GM12801 (cell line): Measurements from ENCODE around the gene STEAP3.

ENCODE experiments used
- CTCF ChIP-seq: IDR thresholded peaks from one replicate; pipeline ENCODE4 v1.5.1; 2011; ENCODE audit warnings: control low read depth; ENCODE audit not compliant: insufficient read length; ENCODE audit errors: extremely low read depth

The STEAP3 gene

GRCh38 chr2:119198240-119198840, 25.3 kb upstream of the STEAP3 start:
- no peak for TF ChIP-seq CTCF

- no peak for TF ChIP-seq CTCF
These were observed 21.8 kb upstream of the STEAP3 start for GRCh38 chr2:119201815-119202214.

GRCh38 chr2:119202610-119203310, 20.9 kb upstream of the STEAP3 start:
- no peak for TF ChIP-seq CTCF

GRCh38 chr2:119204525-119204924, 19.1 kb upstream of the STEAP3 start:
- TF ChIP-seq CTCF, result no peak

- TF ChIP-seq CTCF, result no peak
These were observed 18.5 kb upstream of the STEAP3 start for GRCh38 chr2:119205001-119205706.

GRCh38 chr2:119206201-119206600, 17.4 kb upstream of the STEAP3 start:
- TF ChIP-seq CTCF, result no peak

DNA sequence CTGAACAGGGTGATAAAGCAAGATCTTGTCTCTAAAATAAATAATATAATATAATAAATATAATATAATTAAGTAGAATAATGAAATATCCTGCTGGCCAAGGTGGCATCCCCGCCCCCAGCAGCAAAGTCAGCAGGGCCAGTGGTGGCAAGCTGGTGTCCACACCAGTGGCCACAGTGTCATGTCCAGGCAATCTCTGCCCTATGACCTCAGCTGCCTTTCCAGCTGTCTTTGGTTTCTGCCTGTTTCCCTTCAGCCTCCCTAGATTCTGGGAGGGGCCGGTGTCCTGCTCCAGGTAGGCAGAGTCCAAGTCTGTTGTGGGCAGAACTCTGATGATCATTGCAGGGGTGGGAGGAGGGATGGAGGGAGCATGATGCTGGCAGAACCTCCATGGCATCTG, 16.2 kb upstream of the STEAP3 start:
- TF ChIP-seq CTCF, result no peak
